DMS79 treated with DMSO at 0.1 percent for 48 hours (cell line): ENCODE data around the gene UBE3C.

Source experiments
- DNase-seq: peaks from one replicate; lab custom pipeline; 2025; lab: John Stamatoyannopoulos, UW

Gene UBE3C

GRCh38 chr7:157177333-157177982 is 38.7 kb downstream of the UBE3C start:
- no peak for DNase-seq

- DNase-seq: no peak
These were observed 39.3 kb downstream of the UBE3C start for GRCh38 chr7:157177983-157178381.

- no peak for DNase-seq
These were observed 45.1 kb downstream of the UBE3C start for GRCh38 chr7:157183832-157184231.

GRCh38 chr7:157188091-157188665 is 49.5 kb downstream of the UBE3C start:
- DNase-seq: no peak

GRCh38 chr7:157189405-157189804 is 50.7 kb downstream of the UBE3C start:
- DNase-seq: no peak

GRCh38 chr7:157192861-157193260 is 54.1 kb downstream of the UBE3C start:
- DNase-seq: no peak

GRCh38 chr7:157193274-157193673 is 54.5 kb downstream of the UBE3C start:
- DNase-seq: no peak

GRCh38 chr7:157194948-157195347 is 56.2 kb downstream of the UBE3C start:
- DNase-seq: no peak

- DNase-seq: no peak
These were observed 57.1 kb downstream of the UBE3C start for GRCh38 chr7:157195868-157196267.

GRCh38 chr7:157204134-157204533 is 65.4 kb downstream of the UBE3C start:
- DNase-seq: no peak

GRCh38 chr7:157205438-157205837 is 66.7 kb downstream of the UBE3C start:
- no peak for DNase-seq

GRCh38 chr7:157208571-157209413 is 70.1 kb downstream of the UBE3C start:
- DNase-seq: peak; percentile 82

- peak; percentile 17 for DNase-seq
These were observed 72.0 kb downstream of the UBE3C start for GRCh38 chr7:157210682-157211081.

- peak; percentile 44 for DNase-seq
These were observed 73.0 kb downstream of the UBE3C start for GRCh38 chr7:157211690-157212089.

- DNase-seq: no peak
These were observed 80.4 kb downstream of the UBE3C start for GRCh38 chr7:157219154-157219553.

GRCh38 chr7:157220916-157221569 is 82.3 kb downstream of the UBE3C start:
- no peak for DNase-seq

GRCh38 chr7:157222687-157223086 is 84.0 kb downstream of the UBE3C start:
- no peak for DNase-seq

GRCh38 chr7:157224627-157225026 is 85.9 kb downstream of the UBE3C start:
- DNase-seq: no peak

GRCh38 chr7:157228864-157229422 is 90.2 kb downstream of the UBE3C start:
- DNase-seq: no peak

- no peak for DNase-seq
These were observed 95.0 kb downstream of the UBE3C start for GRCh38 chr7:157233677-157234076.

GRCh38 chr7:157234271-157234670 is 95.5 kb downstream of the UBE3C start:
- no peak for DNase-seq
